Measurements from ENCODE around the gene TDO2. TPM values are rescaled to one million over a fixed set of nuclear protein-coding genes. Genes with fewer than 3 reads are reported as not detected.

TDO2 gene
- total RNA-seq, 2 donors from 2014 or later = not detected

DNA sequence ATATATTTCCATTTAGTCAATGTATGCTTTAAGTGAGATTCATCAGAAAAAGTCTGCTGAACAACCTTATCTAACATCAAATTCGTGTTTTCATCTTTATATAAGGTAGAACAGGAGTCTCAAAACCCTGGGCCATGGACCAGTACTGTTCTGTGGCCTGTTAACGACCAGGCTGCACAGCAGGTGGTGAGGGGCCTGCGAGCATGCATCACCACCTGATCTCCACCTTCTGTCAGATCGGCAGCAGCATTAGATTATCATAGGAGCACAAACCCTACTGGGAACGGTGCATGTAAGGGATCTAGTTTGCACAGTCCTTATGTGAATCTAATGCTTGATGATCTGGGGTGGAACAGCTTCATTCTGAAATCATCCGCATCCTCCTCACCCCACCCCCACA is 47.0 kb downstream of the TDO2 start:
- H3K4me3 Mint-ChIP-seq = no peak overlapping the region
- H3K27ac Mint-ChIP-seq = no peak overlapping the region
- no peak for DNase-seq
- ATAC-seq = no peak
- H3K4me1 Mint-ChIP-seq = peaks cover 34% of the 10 kb centered on the region
- H3K27me3 Mint-ChIP-seq = no peaks in the 10 kb centered on the region
- peaks cover 4% of the 10 kb centered on the region for H3K36me3 Mint-ChIP-seq (ENCODE audit: low read depth)
- no peaks in the 10 kb centered on the region for H3K9me3 ChIP-seq (ENCODE audit: control insufficient read depth, low read length, poor library complexity, severe bottlenecking)

DNA sequence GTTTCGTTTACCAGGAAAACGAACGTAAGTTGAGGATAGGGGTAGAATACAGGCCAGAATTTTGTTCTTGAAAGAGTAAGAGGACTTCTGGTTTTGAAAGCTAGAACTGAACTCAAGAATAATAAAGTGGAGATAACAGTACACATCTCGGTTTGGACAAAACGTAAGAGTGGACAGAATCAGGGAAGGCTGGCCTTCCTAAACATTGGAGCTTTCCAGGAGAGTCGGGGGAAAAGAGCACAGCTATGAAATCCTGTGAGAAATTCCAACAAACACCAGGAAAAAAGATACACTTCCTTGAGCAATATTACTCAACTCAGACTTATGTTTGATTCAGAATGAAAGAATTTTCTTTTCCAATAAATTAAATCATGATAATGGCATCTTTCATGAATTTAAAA is 49.0 kb downstream of the TDO2 start:
- H3K27ac Mint-ChIP-seq = no peak overlapping the region
- no peaks in the 10 kb centered on the region for H3K9me3 ChIP-seq (ENCODE audit: control insufficient read depth, low read length, poor library complexity, severe bottlenecking)
- DNase-seq (no peak), ATAC-seq (no peak)
- peaks cover 3% of the 10 kb centered on the region for H3K27me3 Mint-ChIP-seq
- H3K36me3 Mint-ChIP-seq (ENCODE audit: low read depth) = peaks cover 7% of the 10 kb centered on the region
- peak overlapping the region; percentile 59 for H3K4me3 Mint-ChIP-seq
- H3K4me1 Mint-ChIP-seq = peaks cover 31% of the 10 kb centered on the region

DNA sequence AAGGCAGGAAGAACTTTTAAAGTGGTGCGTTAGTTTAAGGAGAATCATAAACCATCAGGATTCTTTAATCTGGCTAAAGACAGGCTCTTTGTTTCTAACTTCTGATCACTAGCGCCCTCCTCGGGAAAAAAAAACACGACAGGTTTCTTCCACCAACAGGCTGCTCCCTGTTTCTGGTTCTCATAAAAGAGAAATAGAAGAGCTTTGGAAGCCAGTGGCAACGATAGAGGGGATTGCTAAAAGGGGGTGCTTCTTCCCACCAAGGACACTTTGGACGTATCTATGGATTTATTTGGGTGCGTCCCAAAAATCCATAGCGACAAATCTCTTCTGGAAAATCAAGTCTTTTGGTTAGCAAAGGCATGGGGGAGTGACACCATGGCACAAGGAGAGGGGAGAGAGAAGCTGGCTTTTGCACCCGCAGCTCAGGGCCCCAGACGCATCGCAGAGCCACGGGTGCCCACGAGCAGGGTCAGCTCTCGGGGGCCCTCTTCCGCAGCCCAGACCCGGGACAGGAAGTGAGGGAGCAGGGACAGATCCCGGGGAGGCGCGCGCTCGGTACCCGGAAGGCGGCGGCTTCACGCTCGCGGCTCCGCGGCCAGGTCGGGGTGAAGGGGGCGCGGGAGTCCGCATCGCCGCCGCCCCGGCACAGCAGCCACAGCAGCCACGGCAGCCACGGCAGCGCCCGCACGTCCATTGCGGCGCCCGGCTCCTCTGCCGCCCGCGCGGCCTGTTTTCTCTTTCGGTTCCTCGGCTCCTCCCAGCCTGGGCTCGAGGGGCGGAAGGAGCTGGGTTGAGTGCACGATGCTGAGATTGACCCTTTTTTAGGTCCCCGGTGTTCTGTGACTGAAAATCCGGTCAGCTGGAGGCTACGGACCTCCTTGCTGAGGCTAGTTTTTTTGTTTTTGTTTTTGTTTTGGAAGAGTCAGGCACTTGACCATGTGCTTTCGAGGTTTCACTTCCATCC is 49.9 kb downstream of the TDO2 start, which contains the start of gene CTSO:
Gene CTSO (minus strand): TSS at position 716 of the 967 bp plus-strand sequence. CDS start 19 bp downstream, at position 697.
- peaks cover 10% of the 10 kb centered on the region for H3K27me3 Mint-ChIP-seq
- peak within 1 kb of the TSS; percentile 99 for H3K4me3 Mint-ChIP-seq
- peaks cover 7% of the 10 kb centered on the region for H3K36me3 Mint-ChIP-seq (ENCODE audit: low read depth)
- peaks cover 29% of the 10 kb centered on the region for H3K4me1 Mint-ChIP-seq
- H3K27ac Mint-ChIP-seq = peak within 1 kb of the TSS; percentile 99
- H3K9me3 ChIP-seq (ENCODE audit: control insufficient read depth, low read length, poor library complexity, severe bottlenecking) = no peaks in the 10 kb centered on the region
- DNase-seq (peak; percentile 48 to 51 (median 49)), ATAC-seq (peak; percentile 88)

DNA sequence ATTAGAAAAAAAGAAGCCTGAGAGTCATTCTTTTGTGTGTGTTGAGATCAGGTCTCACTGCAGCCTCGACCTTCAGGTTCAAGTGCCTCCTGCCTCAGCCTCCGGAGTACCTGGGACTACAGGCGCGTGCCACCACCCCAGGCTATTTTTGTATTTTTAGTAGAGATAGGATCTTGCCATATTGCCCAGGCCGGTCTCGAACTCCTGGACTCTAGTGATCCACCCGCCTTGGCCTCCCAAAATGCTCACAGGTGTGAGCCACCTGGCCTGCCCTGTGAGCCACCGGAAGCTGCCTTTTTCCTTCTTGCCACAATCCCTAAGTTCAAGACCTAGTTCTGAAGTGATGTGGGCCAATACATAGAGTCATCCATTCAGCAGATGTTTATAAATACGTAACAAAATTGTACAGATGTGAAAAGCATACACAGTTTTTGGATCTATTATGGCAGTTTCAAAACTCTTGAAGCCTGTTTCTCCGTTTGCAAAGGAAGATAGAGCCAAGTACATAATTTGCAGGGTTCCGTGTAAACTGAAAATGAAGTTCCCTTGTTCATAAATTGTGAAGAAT is 50.7 kb downstream of the TDO2 start:
- Mint-ChIP-seq H3K27me3 (peaks cover 18% of the 10 kb centered on the region), H3K27ac (peak overlapping the region; percentile 99), H3K36me3 (ENCODE audit: low read depth) (peaks cover 7% of the 10 kb centered on the region), H3K4me3 (peak overlapping the region; percentile 99), H3K4me1 (peaks cover 22% of the 10 kb centered on the region)
- no peaks in the 10 kb centered on the region for H3K9me3 ChIP-seq (ENCODE audit: control insufficient read depth, low read length, poor library complexity, severe bottlenecking)
- no peak for ATAC-seq
- DNase-seq = no peak

DNA sequence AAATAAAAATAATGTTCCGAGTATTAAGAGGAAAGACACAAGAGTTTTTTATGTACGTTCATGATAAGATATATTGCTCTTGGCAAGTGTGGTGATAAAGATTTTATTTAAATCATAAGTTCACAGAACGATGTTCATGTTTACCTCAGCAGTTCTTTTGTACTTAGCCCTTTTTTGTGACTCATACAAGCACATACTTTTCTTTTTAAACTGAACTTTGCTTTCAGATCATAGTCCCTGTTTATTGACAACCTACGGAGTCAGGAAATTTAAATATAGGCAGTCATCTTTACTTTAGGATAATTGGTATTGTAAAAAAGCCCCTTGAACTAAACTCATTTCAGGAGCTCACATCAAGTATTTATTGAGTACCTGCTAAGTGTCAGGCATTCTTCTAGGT is 51.4 kb downstream of the TDO2 start:
- ATAC-seq = no peak
- Mint-ChIP-seq H3K36me3 (ENCODE audit: low read depth) (peaks cover 7% of the 10 kb centered on the region), H3K27me3 (peaks cover 25% of the 10 kb centered on the region), H3K27ac (no peak overlapping the region), H3K4me1 (peaks cover 17% of the 10 kb centered on the region), H3K4me3 (peak overlapping the region; percentile 41)
- DNase-seq = no peak
- no peaks in the 10 kb centered on the region for H3K9me3 ChIP-seq (ENCODE audit: control insufficient read depth, low read length, poor library complexity, severe bottlenecking)

DNA sequence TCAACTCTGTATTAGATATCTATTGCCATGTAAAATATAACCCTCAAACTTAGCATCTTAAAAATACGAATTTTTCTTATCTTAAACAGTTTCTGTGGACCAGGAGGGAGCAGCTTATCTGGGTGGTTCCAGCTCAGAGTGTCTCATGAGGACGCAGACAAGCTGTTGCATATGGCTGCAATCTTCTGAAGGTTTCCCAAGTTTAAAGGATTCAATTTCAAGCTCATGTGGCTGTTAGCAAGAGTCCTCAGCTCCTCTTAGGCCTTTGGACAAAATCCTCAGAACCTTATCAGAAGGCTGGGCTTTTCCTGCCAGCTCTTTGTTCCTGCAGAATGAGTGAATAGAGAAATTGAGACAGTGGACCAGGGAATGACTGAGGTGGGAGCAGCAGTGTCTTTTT is 53.0 kb downstream of the TDO2 start:
- ATAC-seq = no peak
- H3K36me3 Mint-ChIP-seq (ENCODE audit: low read depth) = peaks cover 7% of the 10 kb centered on the region
- peaks cover 36% of the 10 kb centered on the region for H3K27me3 Mint-ChIP-seq
- H3K4me3 Mint-ChIP-seq = peak overlapping the region; percentile 7
- H3K9me3 ChIP-seq (ENCODE audit: control insufficient read depth, low read length, poor library complexity, severe bottlenecking) = no peaks in the 10 kb centered on the region
- no peak overlapping the region for H3K27ac Mint-ChIP-seq
- peaks cover 17% of the 10 kb centered on the region for H3K4me1 Mint-ChIP-seq
- no peak for DNase-seq

DNA sequence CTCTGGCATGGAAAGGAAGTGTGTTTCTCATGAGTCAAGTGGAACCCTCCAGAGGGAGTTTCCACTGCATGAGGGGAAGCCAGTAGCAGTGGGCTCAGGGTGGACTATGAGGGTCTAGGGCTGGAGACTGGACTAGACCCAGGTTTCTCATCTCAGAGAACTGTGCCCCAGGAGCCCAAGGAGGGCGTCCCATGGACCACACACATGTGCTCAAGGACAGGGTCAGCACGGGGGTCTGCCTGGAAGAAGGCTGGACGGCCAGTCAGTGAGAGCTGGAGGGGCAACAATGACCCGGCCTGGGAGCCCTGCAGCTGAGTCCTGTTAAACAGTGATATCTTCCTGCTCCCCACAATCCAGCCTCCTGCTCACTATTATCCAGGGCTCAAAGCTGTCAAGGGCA is 55.9 kb downstream of the TDO2 start:
- peaks cover 6% of the 10 kb centered on the region for H3K4me1 Mint-ChIP-seq
- no peak overlapping the region for H3K4me3 Mint-ChIP-seq
- H3K36me3 Mint-ChIP-seq (ENCODE audit: low read depth) = peaks cover 3% of the 10 kb centered on the region
- no peak for DNase-seq
- H3K27ac Mint-ChIP-seq = no peak overlapping the region
- no peaks in the 10 kb centered on the region for H3K9me3 ChIP-seq (ENCODE audit: control insufficient read depth, low read length, poor library complexity, severe bottlenecking)
- no peak for ATAC-seq
- H3K27me3 Mint-ChIP-seq = peaks cover 36% of the 10 kb centered on the region

DNA sequence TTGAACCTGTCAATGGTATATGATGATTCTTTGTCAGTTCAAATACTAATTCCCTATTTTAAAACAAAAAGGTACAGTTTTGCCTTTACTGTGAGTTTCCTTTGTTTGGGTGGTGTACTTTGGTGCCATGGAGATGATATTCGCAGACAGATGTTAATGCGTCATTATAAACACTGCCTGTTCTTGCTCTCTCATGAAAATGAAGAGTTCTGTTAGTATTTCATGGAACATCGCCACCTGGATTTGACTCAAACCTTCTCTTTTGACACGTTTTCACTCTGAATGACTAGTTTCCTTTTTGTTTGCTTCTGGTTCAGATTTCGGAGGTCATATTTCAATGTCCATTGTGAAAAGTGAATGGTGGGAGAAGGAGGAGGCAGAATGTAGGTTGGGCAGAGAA is 57.0 kb downstream of the TDO2 start:
- H3K4me3 Mint-ChIP-seq = no peak overlapping the region
- no peak overlapping the region for H3K27ac Mint-ChIP-seq
- no peak for DNase-seq
- ATAC-seq = no peak
- peaks cover 36% of the 10 kb centered on the region for H3K27me3 Mint-ChIP-seq
- H3K4me1 Mint-ChIP-seq = peaks cover 10% of the 10 kb centered on the region
- H3K36me3 Mint-ChIP-seq (ENCODE audit: low read depth) = peaks cover 3% of the 10 kb centered on the region
- H3K9me3 ChIP-seq (ENCODE audit: control insufficient read depth, low read length, poor library complexity, severe bottlenecking) = no peaks in the 10 kb centered on the region

DNA sequence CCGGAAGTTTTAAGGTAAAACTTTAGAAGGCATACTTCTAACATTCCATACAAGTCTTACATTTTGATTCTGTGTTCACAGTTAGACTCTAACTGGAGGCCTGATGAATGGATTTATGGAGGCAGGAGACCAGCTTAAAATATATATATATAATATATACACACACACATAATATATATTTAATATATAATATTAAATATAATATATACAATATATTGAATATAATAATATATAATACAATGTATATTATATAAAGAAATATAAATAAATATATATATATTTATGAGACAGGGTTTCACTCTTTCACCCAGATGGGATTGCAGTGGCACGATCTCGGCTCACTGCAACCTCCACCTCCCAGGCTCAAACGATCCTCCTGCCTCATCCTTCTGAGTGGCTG is 58.1 kb downstream of the TDO2 start:
- Mint-ChIP-seq H3K4me3 (no peak overlapping the region), H3K27me3 (peaks cover 37% of the 10 kb centered on the region)
- ATAC-seq = no peak

DNA sequence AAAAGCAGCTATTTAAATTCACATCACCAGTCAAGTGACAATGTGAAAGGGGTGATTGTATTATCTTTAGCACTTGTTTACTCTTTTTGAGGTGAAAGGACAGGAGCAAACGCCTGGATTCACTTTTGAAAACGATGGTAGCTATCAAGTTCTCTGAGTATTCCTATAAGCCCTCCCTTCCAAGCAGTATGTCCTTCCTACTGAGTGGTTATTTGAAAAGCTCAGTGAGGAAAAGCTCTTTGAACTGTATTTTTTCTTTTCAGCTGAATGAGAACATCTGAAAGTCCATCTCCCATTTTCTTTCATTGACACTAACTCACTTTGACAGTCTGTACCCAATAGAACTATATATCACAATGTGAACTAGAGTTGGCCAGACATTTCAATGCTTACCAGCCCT is 59.3 kb downstream of the TDO2 start:
- Mint-ChIP-seq H3K27ac (no peak overlapping the region), H3K4me3 (no peak overlapping the region), H3K4me1 (peaks cover 10% of the 10 kb centered on the region), H3K36me3 (ENCODE audit: low read depth) (no peaks in the 10 kb centered on the region), H3K27me3 (peaks cover 39% of the 10 kb centered on the region)
- ATAC-seq (no peak), DNase-seq (no peak)
- no peaks in the 10 kb centered on the region for H3K9me3 ChIP-seq (ENCODE audit: control insufficient read depth, low read length, poor library complexity, severe bottlenecking)

More for the DNA sequence above, 58.1 kb downstream of the TDO2 start:
- no peak for DNase-seq
- no peak overlapping the region for H3K27ac Mint-ChIP-seq
- H3K4me1 Mint-ChIP-seq = peaks cover 10% of the 10 kb centered on the region
- no peaks in the 10 kb centered on the region for H3K9me3 ChIP-seq (ENCODE audit: control insufficient read depth, low read length, poor library complexity, severe bottlenecking)
- no peaks in the 10 kb centered on the region for H3K36me3 Mint-ChIP-seq (ENCODE audit: low read depth)

DNA sequence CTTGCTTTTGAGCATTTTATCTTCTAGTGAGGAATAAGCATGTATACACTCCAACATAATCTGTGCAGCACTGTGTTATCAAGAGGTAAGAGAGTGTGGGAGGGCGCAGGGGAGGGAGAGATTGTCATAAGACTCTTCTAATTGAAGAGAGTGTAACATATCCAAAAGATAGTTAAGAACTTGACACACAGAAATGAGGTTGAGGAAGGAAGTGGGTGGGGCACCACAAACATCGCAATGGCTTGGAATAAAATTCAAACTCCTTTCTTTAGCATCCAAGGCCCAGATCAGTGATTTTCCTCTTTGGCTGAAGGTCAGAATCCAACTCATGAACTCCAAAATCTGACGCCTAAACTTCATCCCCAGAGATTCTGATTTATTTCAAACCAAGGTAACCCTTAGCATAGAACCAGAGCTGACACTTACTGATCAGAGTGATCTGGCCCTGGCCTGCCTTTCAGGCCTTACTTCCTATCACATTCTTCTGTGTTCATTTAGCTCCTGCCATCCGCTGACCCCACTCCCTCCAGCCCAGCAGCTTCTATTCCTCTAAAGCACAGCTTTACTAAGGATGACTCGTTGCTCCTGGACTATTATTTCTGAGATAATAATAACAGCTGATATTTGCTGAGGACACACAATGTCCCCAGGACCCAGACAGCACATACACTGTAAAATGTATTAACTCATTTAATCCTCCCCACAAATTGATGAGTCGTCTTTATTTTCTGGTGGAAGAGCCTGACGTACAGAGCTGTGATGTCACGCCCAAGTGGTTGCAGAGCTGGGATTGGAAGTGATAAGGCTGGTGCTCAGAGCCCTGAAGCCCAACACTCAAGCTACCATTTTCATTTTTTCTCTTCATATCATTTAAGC is 60.8 kb downstream of the TDO2 start:
- H3K4me1 Mint-ChIP-seq = peaks cover 10% of the 10 kb centered on the region
- H3K27me3 Mint-ChIP-seq = peaks cover 26% of the 10 kb centered on the region
- H3K9me3 ChIP-seq (ENCODE audit: control insufficient read depth, low read length, poor library complexity, severe bottlenecking) = no peaks in the 10 kb centered on the region
- H3K4me3 Mint-ChIP-seq = no peak overlapping the region
- DNase-seq (no peak), ATAC-seq (no peak)
- no peaks in the 10 kb centered on the region for H3K36me3 Mint-ChIP-seq (ENCODE audit: low read depth)
- no peak overlapping the region for H3K27ac Mint-ChIP-seq

DNA sequence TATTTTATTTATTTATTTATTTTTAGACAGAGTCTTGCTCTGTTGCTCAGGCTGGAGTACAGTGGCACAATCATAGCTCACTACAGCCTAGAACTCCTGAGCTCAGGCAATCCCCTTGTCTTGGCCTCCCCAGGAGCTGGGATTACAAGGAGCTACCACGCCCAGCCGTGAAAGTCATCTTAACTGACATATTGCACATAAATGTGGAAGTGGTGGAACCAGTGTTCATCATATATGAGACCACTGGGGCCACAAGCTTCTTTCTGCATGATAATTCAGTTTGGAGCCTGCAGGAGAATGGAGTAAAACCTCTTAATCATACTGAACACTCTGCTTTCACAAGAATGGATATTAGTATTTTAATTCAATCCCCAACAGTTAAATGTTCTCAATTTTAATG is 62.7 kb downstream of the TDO2 start:
- H3K36me3 Mint-ChIP-seq (ENCODE audit: low read depth) = no peaks in the 10 kb centered on the region
- peaks cover 10% of the 10 kb centered on the region for H3K4me1 Mint-ChIP-seq
- H3K27ac Mint-ChIP-seq = no peak overlapping the region
- H3K27me3 Mint-ChIP-seq = peaks cover 15% of the 10 kb centered on the region
- ATAC-seq = no peak
- DNase-seq = no peak
- no peaks in the 10 kb centered on the region for H3K9me3 ChIP-seq (ENCODE audit: control insufficient read depth, low read length, poor library complexity, severe bottlenecking)
- H3K4me3 Mint-ChIP-seq = no peak overlapping the region
